PC-3 (cell line): Measurements from ENCODE around the gene ARHGAP24. TPM values are rescaled to one million over a fixed set of nuclear protein-coding genes. Genes with fewer than 3 reads are reported as not detected.

ENCODE experiments used
- ATAC-seq: fragments of 200-7000 bp; cut with Tn5 transposase; 2 replicates; pipeline ENCODE4 v1.9.1; 2020; ENCODE audit warnings: mild to moderate bottlenecking, moderate library complexity
- BruUV-seq: library from RNA; stranded (reverse); fragments of 400-500 nt; replicated peaks from 2 replicates; lab custom pipeline; 2021; lab: Mats Ljungman, UMichigan
- CTCF ChIA-PET: fragments of 300-600 bp; sonication (Branson Sonifier 250); formaldehyde crosslinking; loops from one replicate; lab custom pipeline; 2022; ENCODE audit warnings: antibody characterized with exemption; lab: Charles Lee
- POLR2A ChIA-PET: fragments of 300-600 bp; sonication (Branson Sonifier 250); formaldehyde crosslinking; loops from one replicate; lab custom pipeline; 2022; ENCODE audit warnings: antibody characterized with exemption; ENCODE audit not compliant: unreplicated experiment; lab: Charles Lee
- DNase-seq: peaks from one replicate; pipeline ENCODE4 v3.0.0-alpha.2; 2015
- H2AFZ ChIP-seq: fragments of 300-600 bp; sonication (generic); 2 replicates; pipeline ENCODE4 v1.6.0; 2016; ENCODE audit warnings: antibody characterized with exemption, low read length
- H3F3A ChIP-seq: fragments of 300-600 bp; sonication (generic); one replicate; pipeline ENCODE4 v1.6.0; 2017; ENCODE audit warnings: antibody characterized with exemption, low read length, control low read depth, mild to moderate bottlenecking; ENCODE audit not compliant: unreplicated experiment
- H3K27ac ChIP-seq: fragments of 300-600 bp; sonication (generic); 2 replicates; pipeline ENCODE4 v1.5.1; 2016; ENCODE audit warnings: mild to moderate bottlenecking, low read length
- H3K27me3 ChIP-seq: fragments of 300-600 bp; sonication (generic); 2 replicates; pipeline ENCODE4 v1.6.1; 2016; ENCODE audit warnings: low read length, mixed read lengths
- H3K36me3 ChIP-seq: fragments of 300-600 bp; sonication (generic); 2 replicates; pipeline ENCODE4 v1.6.1; 2016; ENCODE audit warnings: low read depth, mixed run types, low read length, mixed read lengths
- H3K4me1 ChIP-seq: fragments of 300-600 bp; sonication (generic); 2 replicates; pipeline ENCODE4 v1.5.1; 2016; ENCODE audit warnings: low read length; ENCODE audit not compliant: insufficient read depth
- H3K4me2 ChIP-seq: fragments of 300-600 bp; sonication (generic); 2 replicates; pipeline ENCODE4 v1.6.0; 2016; ENCODE audit warnings: low read length
- H3K4me3 ChIP-seq: fragments of 300-600 bp; sonication (generic); 2 replicates; pipeline ENCODE4 v1.5.1; 2016; ENCODE audit warnings: mild to moderate bottlenecking, low read length, mixed read lengths
- H3K79me2 ChIP-seq: fragments of 300-600 bp; sonication (generic); 2 replicates; pipeline ENCODE4 v1.6.1; 2017; ENCODE audit warnings: low read length, mixed read lengths
- H3K9ac ChIP-seq: fragments of 300-600 bp; sonication (generic); 2 replicates; pipeline ENCODE4 v1.6.0; 2016; ENCODE audit warnings: mild to moderate bottlenecking, low read length
- H3K9me2 ChIP-seq: fragments of 300-600 bp; sonication (generic); replicated peaks from 2 replicates; pipeline ENCODE4 v1.6.1; 2016; ENCODE audit warnings: mixed run types, low read length, mixed read lengths
- H3K9me3 ChIP-seq: fragments of 300-600 bp; sonication (generic); 2 replicates; pipeline ENCODE4 v1.6.1; 2016; ENCODE audit warnings: low read length, mixed read lengths
- H4K20me1 ChIP-seq: fragments of 300-600 bp; sonication (generic); 2 replicates; pipeline ENCODE4 v1.6.1; 2016; ENCODE audit warnings: low read length, mixed read lengths
- EZH2 ChIP-seq: fragments of 300-600 bp; sonication (generic); IDR thresholded peaks from one replicate; pipeline ENCODE4 v1.6.1; 2017; ENCODE audit warnings: antibody characterized with exemption, mild to moderate bottlenecking, low read length; ENCODE audit not compliant: unreplicated experiment
- EZH2phosphoT487 ChIP-seq: fragments of 300-600 bp; sonication (generic); IDR thresholded peaks from 2 replicates; pipeline ENCODE4 v1.6.1; 2018; ENCODE audit warnings: mild to moderate bottlenecking, antibody characterized with exemption, low read length, borderline replicate concordance
- intact Hi-C: fragments of 100-400 bp; cut with micrococcal nuclease; formaldehyde crosslinking; loops from 2 replicates; pipeline ENCODE4 v1.9.0; 2023
- total RNA-seq: library from RNA; depleted of rRNA; stranded (reverse); fragments of >200 nt; gene quantifications from 2 replicates; pipeline ENCODE4 v1.2.3, GENCODE V29; 2014
- TF ChIP-seq, protein P1 (sequence below): fragments of 300-600 bp; sonication (generic); conservative IDR thresholded peaks from 2 replicates; pipeline ENCODE4 v1.5.1; 2017; ENCODE audit warnings: antibody characterized with exemption, low read depth, mild to moderate bottlenecking, low read length

ARHGAP24 gene
- total RNA-seq, 1 experiment from 2014 or later, result 7.4 TPM

DNA sequence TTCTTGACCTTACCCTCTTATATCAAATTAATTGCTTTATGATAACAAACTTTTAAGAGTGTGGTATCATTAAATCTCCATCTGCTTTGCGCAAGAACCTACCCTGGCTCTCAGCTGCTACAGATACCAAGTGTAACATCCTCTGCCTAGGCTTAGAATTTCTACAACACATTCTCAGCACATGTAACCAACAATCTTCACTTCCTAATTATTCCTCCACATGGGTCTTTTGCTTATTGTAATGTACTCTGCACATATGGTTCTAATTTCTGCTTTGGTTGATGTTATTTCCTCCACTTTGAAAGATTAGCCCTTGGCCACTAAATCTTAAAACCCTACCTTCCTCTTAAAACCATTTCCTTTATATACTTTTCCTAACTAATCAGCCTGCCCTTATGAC, 242.4 kb downstream of the ARHGAP24 start:
- H3K9me3 ChIP-seq, result no peaks in the 10 kb centered on the region
- ChIA-PET POLR2A (no interaction called here), CTCF (no interaction called here)
- intact Hi-C loops, result no loop called here
- H3K36me3 ChIP-seq, result no peaks in the 10 kb centered on the region
- no peaks in the 10 kb centered on the region for H3F3A ChIP-seq
- H2AFZ ChIP-seq, result no peak overlapping the region
- no peak overlapping the region for H3K4me2 ChIP-seq
- no peak for TF ChIP-seq EZH2phosphoT487
- no peak for TF ChIP-seq EZH2
- TF ChIP-seq, protein P1, sequence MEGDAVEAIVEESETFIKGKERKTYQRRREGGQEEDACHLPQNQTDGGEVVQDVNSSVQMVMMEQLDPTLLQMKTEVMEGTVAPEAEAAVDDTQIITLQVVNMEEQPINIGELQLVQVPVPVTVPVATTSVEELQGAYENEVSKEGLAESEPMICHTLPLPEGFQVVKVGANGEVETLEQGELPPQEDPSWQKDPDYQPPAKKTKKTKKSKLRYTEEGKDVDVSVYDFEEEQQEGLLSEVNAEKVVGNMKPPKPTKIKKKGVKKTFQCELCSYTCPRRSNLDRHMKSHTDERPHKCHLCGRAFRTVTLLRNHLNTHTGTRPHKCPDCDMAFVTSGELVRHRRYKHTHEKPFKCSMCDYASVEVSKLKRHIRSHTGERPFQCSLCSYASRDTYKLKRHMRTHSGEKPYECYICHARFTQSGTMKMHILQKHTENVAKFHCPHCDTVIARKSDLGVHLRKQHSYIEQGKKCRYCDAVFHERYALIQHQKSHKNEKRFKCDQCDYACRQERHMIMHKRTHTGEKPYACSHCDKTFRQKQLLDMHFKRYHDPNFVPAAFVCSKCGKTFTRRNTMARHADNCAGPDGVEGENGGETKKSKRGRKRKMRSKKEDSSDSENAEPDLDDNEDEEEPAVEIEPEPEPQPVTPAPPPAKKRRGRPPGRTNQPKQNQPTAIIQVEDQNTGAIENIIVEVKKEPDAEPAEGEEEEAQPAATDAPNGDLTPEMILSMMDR, result no peak
- H3K27me3 ChIP-seq, result no peaks in the 10 kb centered on the region
- no peaks in the 10 kb centered on the region for H4K20me1 ChIP-seq
- H3K4me3 ChIP-seq, result no peak overlapping the region
- ATAC-seq, result no peak
- H3K27ac ChIP-seq, result no peak overlapping the region
- no peaks in the 10 kb centered on the region; the same call in 1 of the 2 replicates for H3K4me1 ChIP-seq
- BruUV-seq, result no TSS peak
- no peaks in the 10 kb centered on the region for H3K79me2 ChIP-seq
- H3K9me2 ChIP-seq, result no peaks in the 10 kb centered on the region
- no peak overlapping the region for H3K9ac ChIP-seq
- DNase-seq, result no peak

GRCh38 chr4:85717847-85718246, 242.9 kb downstream of the ARHGAP24 start:
- H3K4me3 ChIP-seq, result no peak overlapping the region
- ATAC-seq (no peak), DNase-seq (no peak)
- TF ChIP-seq EZH2phosphoT487 (no peak), EZH2 (no peak)
- TF ChIP-seq, protein P1, result no peak
- no peaks in the 10 kb centered on the region for H4K20me1 ChIP-seq
- H3K79me2 ChIP-seq, result no peaks in the 10 kb centered on the region
- no peak overlapping the region for H3K9ac ChIP-seq
- no peak overlapping the region for H3K27ac ChIP-seq
- no peak overlapping the region for H2AFZ ChIP-seq
- no peaks in the 10 kb centered on the region for H3K9me3 ChIP-seq
- BruUV-seq, result no TSS peak
- no peaks in the 10 kb centered on the region for H3K27me3 ChIP-seq
- no peaks in the 10 kb centered on the region; the same call in 1 of the 2 replicates for H3K4me1 ChIP-seq
- POLR2A ChIA-PET, result no interaction called here
- CTCF ChIA-PET, result no interaction called here
- no peak overlapping the region for H3K4me2 ChIP-seq
- H3K9me2 ChIP-seq, result no peaks in the 10 kb centered on the region
- intact Hi-C loops, result no loop called here
- H3K36me3 ChIP-seq, result no peaks in the 10 kb centered on the region
- no peaks in the 10 kb centered on the region for H3F3A ChIP-seq

- Histone ChIP-seq H3K4me2 (no peak overlapping the region), H2AFZ (no peak overlapping the region), H4K20me1 (no peaks in the 10 kb centered on the region), H3K9ac (no peak overlapping the region), H3K27ac (no peak overlapping the region), H3K36me3 (no peaks in the 10 kb centered on the region), H3K79me2 (no peaks in the 10 kb centered on the region), H3K4me1 (no peaks in the 10 kb centered on the region; the same call in 1 of the 2 replicates), H3K9me3 (no peaks in the 10 kb centered on the region), H3K27me3 (no peaks in the 10 kb centered on the region), H3F3A (no peaks in the 10 kb centered on the region), H3K9me2 (no peaks in the 10 kb centered on the region), H3K4me3 (no peak overlapping the region)
- TF ChIP-seq EZH2 (no peak), EZH2phosphoT487 (no peak)
- TF ChIP-seq, protein P1, result no peak
- POLR2A ChIA-PET, result no interaction called here
- intact Hi-C loops, result no loop called here
- CTCF ChIA-PET, result no interaction called here
- no TSS peak for BruUV-seq
- ATAC-seq, result peak; percentile 84
- DNase-seq, result peak; percentile 70
Observed at GRCh38 chr4:85720735-85721134, 245.8 kb downstream of the ARHGAP24 start.
